ENCODE results near the gene VMO1.

GRCh38 chr17:4808378-4808767 is 22.2 kb upstream of the VMO1 start:
- TF ChIP-seq TARDBP (IDR thresholded peaks at IDR 0.05) (no peak), SUZ12 (IDR thresholded peaks at IDR 0.05) (no peak), FOXA1 (IDR thresholded peaks at IDR 0.05) (no peak), BHLHE40 (IDR thresholded peaks at IDR 0.05; ENCODE audit: borderline replicate concordance) (no peak), FOXM1 (IDR thresholded peaks at IDR 0.05; ENCODE audit: borderline replicate concordance) (no peak), ELF4 (IDR thresholded peaks at IDR 0.05) (no peak), SP1 (IDR thresholded peaks at IDR 0.05) (no peak)

Data from HEK293T (cell line).